Inflammatory macrophage treated with lipopolysaccharide for 1 hour (primary cell): ENCODE data around the gene CSN1S1.
"Not testable (repeated sequence)": the region's sequence is repeated elsewhere in the genome, so short reads cannot be mapped to it uniquely, and the experiment has no call there.

ENCODE experiments used
- DNase-seq, 2 donors: peaks; one replicate each; pipeline ENCODE4 v3.0.0-alpha.2; 2020 to 2022

Gene CSN1S1, protein sequence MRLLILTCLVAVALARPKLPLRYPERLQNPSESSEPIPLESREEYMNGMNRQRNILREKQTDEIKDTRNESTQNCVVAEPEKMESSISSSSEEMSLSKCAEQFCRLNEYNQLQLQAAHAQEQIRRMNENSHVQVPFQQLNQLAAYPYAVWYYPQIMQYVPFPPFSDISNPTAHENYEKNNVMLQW

DNA sequence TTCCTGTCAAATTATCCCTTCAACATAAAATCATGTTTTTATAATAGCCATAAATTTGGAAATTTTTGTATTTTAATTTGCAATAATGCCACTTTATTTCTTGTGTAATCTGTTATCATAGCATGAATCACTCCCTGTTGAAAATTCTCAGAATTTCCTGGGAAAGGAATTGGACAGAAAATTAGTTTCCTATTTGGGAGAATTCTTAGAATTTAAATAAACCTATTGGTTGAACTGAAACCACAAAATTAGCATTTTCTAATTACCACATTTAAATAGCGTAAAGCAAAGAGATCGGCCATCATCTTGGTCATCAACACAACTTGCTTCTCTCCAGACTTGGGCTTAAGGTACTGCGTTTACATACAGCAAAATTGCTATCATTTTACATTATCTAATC is at the start of gene CSN1S1:
CSN1S1 (plus strand) TSS at position 301 of the 400 bp plus-strand sequence. CDS start 1,488 bp downstream, outside the sequence.
- no peak for DNase-seq

DNA sequence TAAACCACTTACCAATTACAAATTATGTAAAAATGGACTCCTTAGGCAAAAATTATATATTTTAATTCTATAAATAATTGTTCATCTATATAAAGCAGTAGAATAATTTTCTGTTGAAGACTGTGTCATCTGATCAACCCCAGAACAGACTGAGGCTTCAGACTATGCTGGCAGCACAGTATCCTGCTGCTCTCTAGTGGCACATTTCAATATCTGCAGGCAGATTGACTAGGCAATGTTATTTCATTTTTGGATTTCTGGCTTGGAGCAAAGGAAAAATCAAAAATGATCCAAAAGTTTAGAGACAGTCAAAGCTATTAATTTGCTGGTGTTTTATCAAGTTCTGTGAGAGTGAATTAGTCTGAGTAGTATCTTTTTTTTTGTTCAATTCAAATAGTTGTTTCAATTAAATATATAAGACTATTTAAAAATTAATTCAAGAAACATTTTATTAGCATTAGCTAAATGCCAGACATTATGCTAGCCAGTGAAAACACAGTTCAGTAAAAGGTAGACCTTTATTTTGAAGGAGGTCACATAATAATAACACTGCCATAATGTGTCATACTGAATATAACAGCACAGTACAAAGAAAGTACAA is 49.6 kb upstream of the CSN1S1 start:
- DNase-seq = peak; percentile 37 to 66

DNA sequence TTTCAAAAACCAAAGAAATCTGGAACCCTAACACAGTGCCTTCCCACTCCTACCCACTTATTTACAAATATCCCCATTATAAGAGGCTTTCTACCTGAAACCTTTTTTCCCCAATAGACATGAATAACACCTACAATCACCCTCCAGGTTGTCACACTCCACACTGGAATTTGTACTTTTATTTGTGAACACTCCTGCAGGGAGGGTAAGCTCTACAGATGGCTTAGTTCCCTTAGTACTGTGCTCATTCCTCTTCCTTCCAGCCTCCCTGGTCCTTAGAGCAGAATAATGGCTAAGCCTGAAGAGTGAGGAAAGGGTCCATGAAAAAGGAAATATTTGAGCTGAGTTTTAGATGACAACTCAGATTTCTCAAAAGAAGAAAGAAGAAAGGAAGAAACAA is 48.7 kb upstream of the CSN1S1 start:
- no peak for DNase-seq

DNA sequence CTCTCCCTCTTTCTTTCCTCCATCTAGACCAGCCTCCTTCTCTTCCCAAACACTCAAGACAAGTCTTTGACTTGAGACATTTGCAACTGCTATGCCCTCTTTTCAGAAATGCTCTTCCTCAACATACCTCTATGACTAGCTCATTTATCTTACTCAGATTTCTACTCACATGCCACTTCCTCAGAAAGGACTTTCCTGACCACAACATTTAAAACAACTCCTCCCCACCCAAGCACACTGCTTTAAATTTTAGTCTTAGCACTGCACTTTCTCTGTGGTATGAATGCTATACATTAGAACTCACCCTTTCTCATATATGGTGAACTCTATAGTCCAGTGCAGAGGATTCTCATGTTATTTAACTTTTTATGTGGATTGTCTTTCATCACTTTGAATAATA is 42.5 kb upstream of the CSN1S1 start:
- peak in 1 of 2 donors; percentile 8 for DNase-seq

DNA sequence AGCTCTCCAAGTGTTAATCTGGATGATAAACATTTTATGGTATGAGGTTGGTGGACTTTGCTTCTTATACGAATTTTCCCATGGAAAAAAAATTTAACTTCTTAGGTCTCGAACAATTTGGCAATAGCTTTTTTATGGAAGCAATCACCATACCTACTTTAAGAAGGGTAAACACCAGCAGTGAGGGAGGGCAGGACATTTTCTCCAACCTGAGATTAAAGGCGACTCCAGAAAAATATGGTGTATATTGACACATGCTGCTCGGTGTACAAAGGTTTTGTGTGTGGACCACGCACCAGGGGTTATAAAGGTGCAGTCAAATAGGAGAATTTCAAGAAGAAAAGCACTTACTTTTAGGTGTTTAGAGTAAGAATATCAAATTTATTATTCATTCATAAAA is 36.7 kb upstream of the CSN1S1 start:
- no peak for DNase-seq

DNA sequence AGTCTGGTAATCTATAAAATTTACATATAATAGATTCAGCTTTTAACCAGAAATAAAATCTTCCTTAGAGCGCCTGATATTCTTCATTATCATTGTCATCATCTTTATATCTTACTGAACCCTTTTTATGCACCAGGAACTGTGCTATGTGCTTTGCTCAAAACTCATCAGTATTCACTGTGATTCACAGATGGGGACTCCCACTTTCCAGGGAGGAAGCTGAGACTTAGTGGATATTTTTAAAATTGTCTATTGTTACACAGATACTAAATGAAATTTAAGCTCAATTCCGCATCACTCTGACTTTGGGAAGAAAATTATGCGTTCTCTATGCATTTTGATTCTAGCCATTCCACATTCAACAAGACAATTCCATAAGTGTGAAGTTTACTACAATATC is 36.1 kb upstream of the CSN1S1 start:
- DNase-seq = no peak

DNA sequence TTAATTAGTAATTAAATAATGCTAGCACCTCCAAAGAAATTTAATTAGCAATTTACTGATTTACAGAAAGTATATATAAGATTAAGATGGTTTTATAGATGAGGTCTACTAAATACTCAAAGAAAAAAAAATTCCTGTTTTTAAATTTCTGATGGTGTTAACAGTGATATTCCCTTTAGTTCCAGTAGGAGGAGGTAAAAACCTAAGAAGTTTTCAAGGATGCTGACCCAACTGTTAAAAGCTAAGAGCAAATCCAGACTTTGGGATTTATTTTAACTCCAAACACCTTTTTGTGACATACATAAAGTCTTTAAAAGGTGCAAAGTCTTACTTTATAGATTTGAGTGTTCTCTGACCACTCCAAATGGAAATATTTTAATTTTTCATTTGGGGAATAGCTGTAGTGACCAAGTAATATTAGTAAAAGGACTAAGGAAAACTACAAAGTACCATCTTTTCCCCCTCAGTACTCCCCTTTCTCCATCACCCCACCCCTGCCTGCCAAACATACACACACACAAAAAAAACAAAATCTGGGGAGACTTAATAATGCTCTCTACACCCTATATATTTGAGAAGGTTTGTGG is 34.2 kb upstream of the CSN1S1 start:
- DNase-seq = no peak

DNA sequence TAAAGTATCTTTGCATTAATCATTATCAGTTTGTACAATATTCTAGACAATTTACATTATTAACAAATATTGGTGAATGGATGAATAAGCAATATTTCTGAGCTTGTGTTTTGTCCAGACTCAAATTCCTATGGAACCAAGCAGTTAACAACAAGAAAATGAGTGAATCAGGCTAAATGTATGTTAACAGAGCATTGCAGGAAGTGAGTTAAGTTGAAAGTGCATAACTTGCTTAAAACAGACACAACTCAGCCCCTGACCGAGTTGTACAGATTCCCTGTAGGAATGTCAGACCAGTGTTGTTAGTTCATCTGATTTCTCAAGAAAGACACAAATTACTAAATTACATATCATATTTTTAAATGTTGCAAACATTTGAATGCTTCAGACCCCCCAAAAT is 23.7 kb upstream of the CSN1S1 start:
- DNase-seq = no peak

DNA sequence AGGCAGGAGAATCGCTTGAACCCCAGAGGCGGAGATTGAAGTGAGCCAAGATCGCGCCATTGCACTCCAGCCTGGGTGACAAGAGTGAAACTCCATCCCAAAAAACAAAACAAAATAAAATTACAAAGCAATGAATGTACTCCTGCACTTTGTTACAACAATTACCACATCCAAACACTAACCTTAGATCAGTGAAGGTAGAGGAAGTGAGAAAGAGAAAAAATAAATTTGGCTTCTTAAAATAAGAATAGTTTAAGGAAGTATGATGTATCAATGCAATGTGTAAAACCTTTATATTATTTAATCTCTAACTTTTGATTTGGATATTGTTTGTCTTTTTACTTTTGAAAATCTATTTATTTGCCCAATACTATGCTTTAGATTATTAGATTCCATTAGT is 21.7 kb upstream of the CSN1S1 start:
- DNase-seq = no peak

DNA sequence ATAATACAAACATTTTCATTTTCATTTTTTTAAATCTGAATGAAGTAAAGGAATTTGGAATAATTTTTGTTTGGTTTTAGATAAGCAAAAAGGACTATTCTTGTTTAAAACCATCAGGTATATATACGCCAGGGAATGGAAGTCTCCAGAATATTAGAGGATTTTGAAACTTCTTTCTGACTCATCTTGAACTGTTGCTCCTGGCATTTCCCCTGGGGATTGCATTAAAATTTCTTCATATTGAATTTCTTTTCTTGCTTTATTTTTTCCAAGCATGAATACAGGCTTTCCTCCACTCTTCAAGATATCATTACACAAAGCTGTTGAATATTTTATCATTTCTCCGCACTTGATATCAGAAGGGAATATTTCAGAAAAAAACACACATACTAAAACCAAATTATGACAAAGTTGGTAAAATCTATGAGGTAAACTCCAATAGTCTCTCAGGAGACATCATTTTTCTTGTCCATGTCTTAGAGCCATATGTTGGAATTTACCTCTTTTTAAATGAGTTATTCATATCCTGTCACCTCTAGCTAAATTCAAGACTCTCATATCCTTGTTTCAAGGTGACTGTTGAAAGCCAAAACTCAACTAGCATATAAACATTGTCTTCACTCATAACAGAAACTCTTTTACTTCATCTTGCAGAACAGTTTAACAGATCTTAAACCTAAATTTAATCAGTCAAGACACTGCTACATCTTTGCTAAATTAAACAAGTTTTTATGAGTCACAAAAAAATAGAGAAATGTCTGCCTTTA is 20.7 kb upstream of the CSN1S1 start:
- DNase-seq = peak; percentile 35 to 37

DNA sequence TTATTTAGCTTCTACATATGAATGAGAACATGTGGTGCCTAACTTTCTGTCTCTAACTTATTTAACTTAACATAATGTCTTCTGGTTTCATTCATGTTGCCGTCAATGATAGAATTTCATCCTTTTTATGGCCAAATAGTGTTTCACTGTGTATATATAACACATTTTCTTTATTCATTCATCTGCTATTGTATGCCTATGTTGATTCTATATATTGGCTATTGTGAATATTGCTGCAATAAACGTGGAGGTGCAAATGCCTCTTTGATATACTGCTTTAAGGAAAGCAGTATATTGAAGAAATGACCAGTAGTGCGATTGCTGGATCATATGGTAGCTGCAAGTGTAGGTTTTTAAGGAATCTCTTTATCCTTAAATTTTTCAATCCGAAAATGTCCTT is 10.0 kb upstream of the CSN1S1 start:
- no peak for DNase-seq

DNA sequence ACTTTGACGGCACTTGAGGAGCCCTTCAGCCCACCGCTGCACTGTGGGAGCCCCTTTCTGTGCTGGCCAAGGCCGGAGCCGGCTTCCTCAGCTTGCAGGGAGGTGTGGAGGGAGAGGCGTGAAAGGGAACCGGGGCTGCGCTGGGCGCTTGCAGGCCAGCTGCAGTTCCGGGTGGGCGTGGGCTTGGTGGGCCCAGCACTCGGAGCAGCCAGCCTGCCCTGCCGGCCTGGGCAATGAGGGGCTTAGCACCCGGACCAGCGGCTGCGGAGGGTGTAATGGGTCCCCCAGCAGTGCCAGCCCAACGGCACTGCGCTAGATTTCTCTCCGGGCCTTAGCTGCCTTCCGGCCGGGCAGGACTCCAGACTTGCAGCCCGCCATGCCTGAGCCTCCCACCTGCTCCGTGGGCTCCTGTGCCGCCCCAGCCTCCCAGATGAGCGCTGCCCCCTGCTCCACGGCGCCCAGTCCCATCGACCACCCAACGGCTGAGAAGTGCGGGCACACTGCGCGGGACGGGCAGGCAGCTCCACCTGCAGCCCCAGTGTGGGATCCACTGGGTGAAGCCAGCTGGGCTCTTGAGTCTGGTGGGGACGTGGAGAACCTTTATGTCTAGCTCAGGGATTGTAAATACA is 7.0 kb upstream of the CSN1S1 start:
- not testable (repeated sequence) for DNase-seq

DNA sequence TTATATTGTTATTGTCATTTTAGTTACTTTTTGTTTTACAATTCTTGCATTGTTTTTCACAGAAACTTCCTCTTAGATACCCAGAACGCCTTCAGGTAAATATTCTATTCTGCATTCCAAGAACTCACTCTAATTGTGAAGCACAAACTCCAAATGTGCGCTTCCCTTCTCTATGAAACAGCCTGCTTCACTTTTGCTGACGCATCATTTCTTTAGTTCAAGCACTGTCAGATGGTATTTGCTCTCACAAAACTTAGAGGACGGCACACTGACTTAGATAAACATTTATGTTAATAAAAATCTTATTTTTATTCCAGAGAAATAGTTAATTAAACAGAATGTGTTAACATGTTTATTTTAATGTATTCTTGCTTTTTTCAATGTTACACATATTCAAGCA is 3.3 kb downstream of the CSN1S1 start:
- DNase-seq = no peak

DNA sequence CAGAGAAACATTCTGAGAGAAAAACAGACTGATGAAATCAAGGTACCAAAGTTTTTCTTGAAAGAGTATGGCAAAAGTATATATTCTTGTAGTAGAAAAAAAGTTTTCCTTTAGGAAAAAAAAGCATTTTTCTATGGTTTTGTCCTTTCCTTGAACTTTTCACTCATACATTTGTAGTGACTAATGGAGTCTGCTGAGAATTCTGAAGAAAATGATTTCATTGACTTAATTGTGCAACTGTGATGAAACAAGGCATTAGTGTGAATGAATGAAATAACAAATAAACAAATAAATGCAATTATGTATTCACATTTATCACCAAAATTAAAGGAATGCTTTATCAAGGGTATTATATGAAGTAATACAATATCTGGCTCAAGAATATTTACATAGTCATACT is 5.7 kb downstream of the CSN1S1 start:
- no peak for DNase-seq

DNA sequence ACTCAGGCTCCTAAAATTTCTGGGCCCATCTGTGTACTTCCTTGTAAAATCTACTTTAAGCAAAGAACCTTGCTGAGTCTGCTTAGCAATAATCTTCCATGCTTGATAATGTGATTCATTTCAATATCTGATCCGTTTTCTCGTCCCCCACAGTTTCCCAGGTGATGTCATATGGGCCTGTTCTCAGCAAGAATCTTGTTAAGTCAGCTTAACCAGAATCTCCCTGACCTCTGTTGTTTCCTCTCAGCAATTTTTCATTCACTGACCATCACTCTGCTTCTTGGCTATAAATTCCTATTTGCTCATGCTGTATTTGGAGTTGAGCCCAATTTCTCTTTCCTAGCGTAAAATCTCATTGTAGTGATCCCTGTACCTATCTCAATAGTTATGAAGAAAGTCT is 20.7 kb downstream of the CSN1S1 start:
- DNase-seq = no peak

DNA sequence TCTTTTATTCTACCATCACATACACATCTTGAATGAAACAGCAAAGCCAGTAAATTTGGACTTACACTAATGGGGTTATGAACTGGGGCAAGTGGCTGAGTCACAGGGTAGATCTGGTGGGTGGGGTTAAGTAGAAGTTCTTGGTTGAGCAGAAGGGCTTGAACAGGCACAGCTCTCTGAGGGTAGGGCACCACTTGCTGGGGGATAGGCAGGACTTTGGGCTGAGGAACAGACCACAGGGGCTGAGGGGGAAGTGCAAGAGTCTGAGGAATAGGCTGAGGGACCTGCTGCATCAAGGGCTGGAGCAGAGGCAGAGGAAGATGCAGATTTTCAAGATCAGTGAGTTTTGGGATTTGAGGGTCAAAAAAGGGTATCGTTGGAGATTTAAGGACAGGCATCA is 26.3 kb downstream of the CSN1S1 start:
- DNase-seq = no peak

DNA sequence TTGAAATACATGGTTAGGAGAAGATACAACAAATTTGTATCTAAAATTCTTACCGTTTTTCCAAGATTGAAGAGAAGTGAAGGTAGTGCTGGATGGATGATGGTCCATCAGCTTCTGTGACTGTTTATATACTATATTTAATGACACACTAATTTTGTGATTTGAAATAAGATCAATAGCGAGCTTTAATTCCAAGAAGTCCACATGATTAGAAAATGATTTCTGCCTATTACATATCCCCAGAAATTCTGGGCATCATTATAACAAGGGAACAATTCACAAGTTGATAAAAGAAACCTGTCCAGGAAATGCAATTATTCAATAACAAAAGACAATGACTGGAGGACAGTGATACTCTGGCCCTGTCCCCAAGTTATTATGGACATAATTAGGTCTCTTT is 34.8 kb downstream of the CSN1S1 start, which contains the start of gene CSN2:
CSN2 (minus strand) TSS at position 101 of the 400 bp plus-strand sequence. CDS start 4,733 bp downstream, outside the sequence.
- no peak for DNase-seq

DNA sequence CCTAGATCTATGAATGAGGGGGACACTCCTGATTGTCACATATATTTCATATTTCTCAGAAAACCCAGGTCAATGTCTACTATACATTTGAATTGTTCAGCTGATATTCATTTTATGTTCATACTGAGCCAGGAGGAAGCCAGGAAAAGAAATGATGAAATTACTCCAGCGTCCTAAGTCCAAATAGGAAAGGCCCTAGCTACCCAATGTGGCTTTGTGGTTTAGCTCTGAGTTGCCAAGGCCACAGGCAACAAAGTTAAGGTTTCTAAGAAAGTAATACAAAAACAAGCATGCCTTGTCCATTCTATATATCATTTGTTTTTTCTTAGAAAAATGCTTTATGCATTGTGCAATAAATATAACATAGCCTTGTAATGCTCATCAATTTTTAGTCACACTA is 39.2 kb downstream of the CSN1S1 start:
- no peak for DNase-seq

DNA sequence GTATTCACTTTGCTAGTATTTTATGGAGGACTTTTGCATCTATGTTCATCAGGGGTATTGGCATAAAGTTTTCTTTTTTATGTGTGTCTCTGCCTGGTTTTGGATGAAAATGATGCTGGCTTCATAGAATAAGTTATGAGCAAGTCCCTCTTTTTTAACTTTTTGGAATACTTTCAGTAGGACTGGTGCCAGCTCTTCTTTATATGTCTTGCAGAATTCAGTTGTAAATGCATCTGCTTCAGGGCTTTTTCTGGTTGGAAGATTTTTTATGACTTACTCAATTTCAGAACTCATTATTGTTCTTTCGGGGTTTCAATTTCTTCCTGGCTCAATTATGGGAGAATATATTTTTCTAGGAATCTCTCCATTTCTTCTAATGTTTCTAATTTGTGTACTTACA is 43.8 kb downstream of the CSN1S1 start:
- DNase-seq = no peak

DNA sequence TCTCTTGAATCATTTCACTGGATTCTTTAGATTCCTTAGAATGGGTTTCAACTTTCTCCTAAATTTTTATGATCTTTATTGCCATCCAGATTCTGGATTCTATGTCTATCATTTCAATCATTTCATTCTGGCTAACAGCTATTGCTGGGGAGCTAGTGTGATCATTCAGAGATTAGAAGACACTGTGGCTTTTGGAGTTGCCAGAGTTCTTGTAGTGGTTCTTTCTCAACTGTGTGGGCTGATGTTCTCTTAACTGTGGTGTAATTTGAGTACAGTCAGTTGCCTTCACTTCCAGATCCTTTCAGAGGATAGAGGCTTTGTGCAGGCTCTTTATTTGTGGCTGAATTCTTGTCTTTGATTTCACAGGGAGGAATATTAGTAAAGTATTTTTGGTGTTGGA is 46.7 kb downstream of the CSN1S1 start:
- no peak for DNase-seq

DNA sequence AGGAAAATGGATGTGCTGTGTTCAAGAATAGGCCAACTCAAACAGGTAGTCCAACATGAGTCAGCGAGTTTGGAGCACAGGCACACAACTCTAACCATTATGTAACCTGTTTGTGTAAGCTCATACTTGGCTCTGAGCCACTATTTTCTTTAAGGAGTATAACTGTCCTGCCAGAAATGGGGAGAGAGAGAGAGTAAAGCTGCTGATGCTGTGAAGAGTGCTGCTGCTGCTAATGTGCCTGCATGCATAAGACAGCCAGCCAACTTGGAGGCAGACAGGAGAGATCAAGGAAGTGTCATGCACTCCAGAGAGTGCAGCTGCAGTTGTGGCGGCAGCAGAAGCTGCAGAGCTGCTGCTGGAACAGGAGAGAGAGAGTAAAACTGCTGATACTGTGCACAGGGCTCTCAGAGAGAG is 53.2 kb downstream of the CSN1S1 start:
- DNase-seq = no peak

DNA sequence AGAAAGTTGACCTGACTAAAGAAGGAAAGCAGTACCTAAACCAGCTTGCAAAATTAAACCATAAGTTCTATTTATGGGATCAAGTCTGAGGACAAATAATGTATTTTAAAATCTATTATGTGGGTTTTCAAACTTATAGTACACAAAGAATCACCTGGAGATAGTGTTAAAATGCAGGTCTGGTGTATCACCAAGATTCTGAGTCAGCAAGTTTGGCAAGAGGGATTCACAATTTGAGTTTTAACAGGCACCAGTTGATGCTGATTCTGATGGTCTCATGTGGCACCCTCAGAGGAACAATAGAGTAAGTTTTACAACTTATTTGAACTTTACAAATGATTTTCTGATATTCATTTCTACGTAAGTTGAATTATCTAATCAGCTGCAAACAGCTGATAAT is 55.8 kb downstream of the CSN1S1 start:
- DNase-seq = no peak

DNA sequence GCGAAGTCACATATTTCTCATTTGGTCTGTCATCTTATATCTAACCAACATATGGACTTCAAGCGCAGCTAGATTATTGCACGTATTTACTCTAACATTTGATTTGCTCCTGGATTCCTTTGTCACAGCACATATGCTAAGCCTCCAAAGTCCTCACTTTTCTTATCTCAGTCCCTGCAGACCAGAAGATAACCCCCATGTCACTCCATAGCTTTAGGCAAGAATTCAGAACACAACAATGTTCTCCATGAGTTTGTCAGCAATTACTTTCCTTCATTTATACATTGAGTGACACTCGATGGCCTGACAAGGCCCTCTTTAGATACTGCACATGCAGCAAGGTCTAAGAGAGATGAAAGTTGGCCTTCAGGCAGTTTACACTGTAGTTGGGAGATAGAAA is 60.1 kb downstream of the CSN1S1 start:
- DNase-seq = no peak
